SIG-M5 (cell line): Measurements from ENCODE around the gene PIAS4.

ENCODE experiments used
- DNase-seq: peaks from one replicate; lab custom pipeline; 2025; lab: John Stamatoyannopoulos, UW

The PIAS4 gene

DNA sequence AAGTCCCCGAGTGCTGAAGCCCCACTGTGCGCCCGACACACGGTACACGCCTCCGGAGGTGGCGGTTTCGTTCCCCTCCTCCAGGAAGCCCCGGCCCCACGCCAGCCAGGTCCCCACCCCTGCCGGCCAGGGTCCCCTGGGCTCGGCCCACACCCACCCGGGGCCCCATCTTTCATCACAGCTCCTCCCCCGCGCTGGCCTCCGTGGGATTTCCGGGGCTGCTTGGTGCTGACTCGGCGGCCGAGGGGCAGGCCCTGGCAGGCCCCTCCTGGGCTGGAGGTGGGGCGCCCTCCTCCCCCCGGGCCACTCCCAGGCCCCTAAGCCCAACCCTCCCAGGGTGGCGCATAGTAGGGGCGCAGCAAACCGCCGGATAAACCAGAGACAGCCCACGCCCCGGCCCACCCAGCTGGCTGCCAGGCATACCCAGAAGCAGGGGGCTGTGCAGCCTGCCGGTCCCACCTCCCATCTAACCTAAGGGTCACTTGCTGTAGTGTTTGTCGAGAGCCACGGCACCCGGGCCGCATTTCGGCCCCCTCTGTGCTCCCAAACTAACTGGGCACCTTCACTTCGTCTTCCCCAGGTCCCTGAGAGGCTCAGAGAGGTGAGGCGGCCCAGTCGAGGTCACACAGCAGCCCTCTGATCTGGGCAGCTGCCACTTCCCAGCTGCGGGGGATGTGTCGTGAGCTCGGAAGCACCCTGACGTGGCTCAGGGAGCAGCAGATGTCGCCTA lies 52.5 kb downstream of the PIAS4 start:
- no peak for DNase-seq

DNA sequence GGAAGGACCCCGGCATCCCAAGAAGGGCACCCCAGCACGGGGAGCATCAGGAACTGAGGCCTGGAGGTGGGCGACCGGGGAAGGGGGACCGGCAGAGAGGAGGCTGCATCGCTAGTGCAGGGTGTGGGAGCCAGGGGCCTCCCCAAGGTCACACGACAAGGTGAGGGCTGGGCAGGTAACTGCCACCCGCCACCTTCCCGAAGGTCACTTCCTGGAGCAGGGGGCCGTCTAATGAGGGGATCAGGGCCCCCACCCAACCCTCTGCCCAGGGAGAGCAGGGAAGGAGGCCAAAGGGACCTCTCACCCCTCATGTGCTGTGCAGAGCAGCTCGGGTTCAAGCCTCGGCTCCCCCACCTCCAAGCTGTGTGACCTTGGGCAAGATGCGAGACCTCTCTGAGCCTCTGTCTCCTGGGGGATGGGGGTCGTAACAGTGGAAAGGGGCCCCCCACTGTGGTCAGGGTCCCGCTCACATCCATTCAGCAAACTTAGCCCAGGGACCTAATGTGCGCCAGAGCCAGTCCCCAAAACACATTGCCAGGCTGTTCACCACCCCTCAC lies 53.2 kb downstream of the PIAS4 start:
- no peak for DNase-seq

- DNase-seq, result no peak
Measured at GRCh38 chr19:4061178-4061682, 53.7 kb downstream of the PIAS4 start.

DNA sequence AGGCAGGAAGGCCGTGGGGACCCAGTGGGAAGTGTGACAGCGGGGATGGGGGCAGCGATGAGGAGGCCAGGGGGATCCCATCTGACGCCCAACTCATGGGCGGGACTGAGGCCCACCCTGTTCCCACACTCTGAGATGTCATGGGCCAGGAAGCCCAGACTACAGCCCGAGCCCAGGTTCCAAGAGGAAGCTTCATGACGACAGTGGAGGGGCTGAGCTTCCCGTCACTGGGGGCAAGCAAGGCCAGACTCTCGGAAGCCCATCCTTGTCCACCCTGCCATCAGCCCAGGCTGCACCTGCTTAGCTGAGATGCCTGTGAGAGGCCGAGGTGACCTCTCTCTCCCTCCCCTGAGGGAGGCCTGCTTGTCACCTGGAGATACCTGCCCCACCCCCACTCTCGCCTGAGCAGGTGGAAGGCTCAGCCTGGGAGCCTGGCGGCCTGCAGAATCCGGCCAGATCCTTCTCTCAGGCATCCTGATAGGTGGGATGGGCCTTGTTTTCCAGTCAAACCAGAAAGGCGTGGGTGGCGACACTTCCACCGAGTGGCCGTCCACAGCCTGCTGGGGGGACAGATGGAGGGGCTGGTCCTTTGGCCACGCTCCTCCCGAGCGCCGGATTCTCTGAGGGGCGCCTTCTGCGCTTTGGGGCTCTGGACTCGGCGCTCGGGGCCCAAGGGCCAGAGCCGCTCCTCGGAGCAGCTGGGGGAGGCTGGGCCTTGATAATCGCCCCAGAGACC lies 54.3 kb downstream of the PIAS4 start:
- no peak for DNase-seq

GRCh38 chr19:4062419-4063368 lies 55.2 kb downstream of the PIAS4 start:
- DNase-seq, result no peak

DNA sequence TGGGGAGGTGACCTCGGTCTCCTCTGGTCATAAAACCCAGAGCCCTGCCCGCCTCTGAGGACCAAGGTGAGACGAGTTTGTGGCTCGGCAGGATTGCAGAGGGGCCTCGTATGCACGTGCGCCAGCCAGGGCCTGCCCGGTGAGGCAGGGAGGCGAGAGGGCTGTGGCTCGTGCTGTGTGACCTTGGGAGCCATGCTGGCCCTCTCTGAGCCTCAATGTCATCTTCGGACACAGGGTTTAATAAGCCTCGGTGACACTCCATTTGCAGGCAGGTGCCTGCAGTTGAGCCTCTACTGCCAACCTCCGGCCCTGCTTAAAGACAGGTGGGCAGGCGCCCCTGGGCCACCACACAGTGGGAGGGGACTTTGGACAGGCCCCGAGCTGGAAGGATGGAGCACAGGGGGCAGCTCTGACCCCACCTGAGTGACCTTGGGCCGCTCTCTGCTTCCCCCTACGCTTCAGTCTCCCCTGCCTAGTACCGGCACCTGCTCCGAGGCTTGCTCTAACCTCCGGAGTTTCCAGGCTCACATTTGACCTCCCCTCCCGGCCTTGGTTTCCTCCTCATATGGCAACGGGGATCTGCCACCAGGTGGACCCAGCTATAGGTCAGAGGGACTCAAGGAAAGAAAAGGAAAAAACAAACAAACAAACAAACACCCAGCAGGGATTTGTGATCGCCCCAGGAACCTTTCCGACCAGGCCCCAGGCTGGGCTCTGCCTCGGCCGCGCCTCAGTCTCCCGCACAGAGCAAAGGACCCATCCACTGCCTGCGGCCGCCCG lies 56.0 kb downstream of the PIAS4 start:
- no peak for DNase-seq

DNA sequence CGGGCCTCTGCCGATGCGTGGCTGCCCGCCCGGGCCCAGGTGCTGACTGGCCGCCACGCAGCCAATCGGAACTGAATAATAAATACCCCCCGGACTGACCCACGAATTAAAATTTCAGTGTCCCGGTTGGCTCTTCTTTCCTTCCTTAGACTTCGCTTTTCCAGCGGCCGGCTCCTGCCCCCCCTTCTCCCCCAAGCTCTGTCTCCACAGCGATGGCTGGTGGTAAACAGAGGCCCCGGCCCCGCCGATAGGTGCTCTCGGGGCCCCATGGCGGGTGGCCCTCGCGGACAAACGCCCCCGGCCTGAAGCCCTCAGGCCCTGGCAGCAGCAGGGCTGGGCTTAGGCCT lies 56.6 kb downstream of the PIAS4 start:
- DNase-seq, result no peak

GRCh38 chr19:4064496-4065260 lies 57.1 kb downstream of the PIAS4 start:
- DNase-seq, result no peak

DNA sequence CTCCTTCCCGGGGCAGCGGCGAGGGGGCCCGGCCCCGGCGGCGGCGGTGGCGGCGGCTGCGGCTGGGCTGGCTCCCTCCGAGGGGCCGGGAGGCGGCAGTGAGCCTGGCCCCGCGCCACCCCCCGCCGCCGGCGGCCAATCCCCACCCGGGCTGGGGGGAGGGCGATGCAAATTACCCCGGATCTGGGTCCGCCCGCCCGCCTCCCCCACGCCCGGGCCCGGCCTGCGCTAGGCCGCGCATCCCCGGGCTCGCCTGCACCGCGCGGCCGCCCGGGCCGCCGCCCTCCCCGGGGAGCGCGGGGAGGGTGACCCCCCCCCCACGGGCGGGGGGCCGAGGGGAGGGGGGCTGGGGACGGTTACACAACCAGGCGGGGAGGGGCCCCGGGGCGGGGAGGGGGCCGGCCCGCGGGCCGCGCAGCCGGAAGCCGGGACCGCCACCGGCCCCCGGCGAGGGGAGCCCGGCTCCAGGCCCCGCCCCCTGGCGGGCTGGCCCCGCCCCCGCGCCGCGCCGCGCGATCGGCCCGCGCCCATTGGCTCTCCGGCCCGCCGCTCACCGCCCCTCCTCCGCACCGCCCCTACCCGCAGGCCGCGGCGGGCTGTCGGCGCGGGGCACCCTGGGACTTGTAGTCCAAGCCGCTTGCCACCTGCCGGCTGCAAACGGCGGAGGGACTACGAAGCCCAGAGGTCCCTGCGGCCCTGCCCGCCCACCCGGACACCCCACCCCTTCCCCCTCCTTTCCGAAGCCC lies 58.1 kb downstream of the PIAS4 start:
- peak; percentile 70 for DNase-seq

DNA sequence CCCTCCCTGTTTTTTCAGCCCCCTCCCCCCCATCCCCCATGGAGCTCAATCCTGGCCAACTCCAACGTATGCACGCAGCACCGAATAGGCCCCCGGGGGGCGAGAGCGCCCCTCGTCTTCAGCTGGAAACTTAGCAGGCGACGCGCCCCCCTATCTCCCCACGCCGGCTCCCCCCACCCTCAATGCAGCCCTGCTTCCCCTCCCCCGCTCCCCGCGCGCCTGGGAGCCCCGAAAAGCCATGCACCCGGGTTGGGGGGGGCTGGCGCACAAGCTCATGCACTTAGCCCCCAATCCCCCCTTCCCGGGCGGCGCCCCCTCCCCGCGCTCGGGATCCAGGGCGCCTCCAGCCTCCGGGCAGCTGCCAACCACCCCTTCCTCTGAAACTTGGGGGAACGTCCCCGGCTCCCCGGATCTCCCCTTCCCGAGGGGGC lies 58.7 kb downstream of the PIAS4 start:
- DNase-seq, result no peak

DNA sequence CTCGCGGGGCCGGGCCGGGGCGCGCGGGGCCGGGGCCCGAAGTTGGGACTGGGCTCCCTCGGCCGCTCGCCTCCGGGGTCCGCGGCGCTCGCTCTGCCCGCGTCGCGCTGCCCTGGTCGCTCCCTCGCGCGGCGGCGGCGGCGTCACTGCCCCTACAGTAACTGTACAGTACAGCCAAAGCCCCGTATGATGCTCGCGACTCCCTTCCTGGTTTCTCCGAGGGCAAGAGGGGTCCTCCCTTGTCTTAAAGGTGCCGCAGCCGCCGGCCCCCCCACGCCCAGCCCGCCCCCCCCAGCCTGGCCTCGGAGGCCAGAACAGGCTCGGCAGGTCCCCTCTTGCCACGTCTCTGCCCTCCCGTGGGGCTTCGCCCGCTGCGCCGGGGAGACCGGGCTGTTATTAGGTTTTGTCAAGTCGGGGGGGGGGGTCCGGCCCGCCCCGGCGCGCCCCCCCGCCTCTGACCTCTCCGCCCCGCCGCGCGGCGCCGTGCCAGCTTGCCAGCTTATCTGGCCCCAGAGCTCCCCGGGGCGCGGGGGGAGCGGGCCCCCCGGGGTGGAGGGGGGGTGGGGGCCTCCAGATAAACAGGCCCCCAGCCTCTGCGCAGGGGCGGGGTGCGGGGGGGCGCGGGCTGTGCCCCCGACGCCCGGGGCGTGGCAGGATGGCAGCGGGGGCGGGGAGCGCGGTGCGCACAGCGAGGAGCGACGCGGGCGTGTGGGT lies 59.3 kb downstream of the PIAS4 start, which contains the start of gene ZBTB7A:
Gene ZBTB7A (minus strand): TSS at position 218 of the 714 bp plus-strand sequence. CDS start 11,667 bp downstream, outside the sequence.
- DNase-seq, result peak; percentile 20

- DNase-seq, result no peak
Measured at GRCh38 chr19:4067396-4068046, 60.0 kb downstream of the PIAS4 start.

GRCh38 chr19:4068047-4068966 lies 60.8 kb downstream of the PIAS4 start:
- DNase-seq, result no peak

GRCh38 chr19:4069331-4069959 lies 61.9 kb downstream of the PIAS4 start:
- DNase-seq, result no peak

- no peak for DNase-seq
Measured at GRCh38 chr19:4071610-4072009, 64.1 kb downstream of the PIAS4 start.

DNA sequence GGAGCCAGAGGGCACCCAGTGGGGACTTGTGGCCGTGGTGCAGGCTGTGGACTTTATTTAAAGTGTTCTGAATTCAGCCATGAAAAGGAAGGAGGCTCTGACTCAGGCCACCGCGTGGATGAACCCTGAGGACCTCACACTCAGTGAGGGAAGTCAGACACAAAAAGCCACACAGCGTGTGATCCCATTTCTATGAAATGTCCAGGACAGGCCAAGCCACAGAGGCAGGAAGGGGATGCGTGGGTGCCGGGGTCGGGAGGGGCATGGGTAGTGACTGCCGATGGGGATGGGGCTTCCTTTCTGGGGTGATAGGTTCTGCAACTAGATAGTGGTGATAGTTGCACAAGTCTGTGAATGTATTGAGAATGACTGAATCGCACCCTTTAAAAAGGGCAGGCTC lies 67.8 kb downstream of the PIAS4 start:
- no peak for DNase-seq

DNA sequence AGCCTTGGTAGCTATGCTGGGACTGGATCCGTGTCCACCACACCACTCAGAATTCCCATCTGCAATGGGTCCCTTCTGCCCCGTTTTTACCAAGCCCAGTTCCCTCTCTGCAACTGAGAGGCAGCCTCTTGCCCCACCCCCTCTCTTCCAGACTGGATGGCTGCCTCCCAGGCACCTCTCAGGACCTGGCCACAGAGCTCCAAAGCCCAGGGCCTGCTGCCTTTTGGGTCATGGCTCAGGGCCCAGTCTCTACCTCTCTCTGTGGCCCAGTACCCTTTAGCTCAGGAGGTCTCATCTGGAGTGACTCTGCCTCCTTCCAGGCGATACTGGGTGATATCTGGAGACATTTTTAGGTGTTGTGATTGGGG lies 69.5 kb downstream of the PIAS4 start:
- DNase-seq, result no peak
